Midbrain (tissue), 1 donor: ENCODE data around the gene ARID4B.
"Not testable (repeated sequence)": the region's sequence is repeated elsewhere in the genome, so short reads cannot be mapped to it uniquely, and the experiment has no call there.

Experiments
- DNase-seq: peaks from one replicate; lab custom pipeline; 2025; lab: John Stamatoyannopoulos, UW

Gene ARID4B

DNA sequence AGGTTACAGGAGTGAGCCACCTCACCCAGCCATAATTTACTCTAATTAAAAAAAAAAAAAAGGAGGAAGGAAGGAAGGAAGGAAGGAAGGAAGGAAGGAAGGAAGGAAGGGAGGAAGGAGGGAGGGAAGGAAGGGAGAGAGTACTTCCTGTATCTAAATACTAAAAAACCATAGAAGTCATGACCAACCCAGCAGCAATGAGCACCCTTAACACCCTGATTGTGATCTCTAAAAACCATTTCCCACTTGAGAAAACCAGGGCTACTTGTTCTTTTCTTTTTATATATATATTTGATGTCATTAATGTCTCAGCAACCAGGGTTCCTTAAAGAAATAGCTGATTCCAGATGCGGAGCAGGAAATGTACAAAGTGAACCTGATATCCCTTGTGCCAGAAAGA, 31.2 kb downstream of the ARID4B start:
- DNase-seq, result no peak

GRCh38 chr1:235295902-235296350, 32.1 kb downstream of the ARID4B start:
- no peak for DNase-seq

DNA sequence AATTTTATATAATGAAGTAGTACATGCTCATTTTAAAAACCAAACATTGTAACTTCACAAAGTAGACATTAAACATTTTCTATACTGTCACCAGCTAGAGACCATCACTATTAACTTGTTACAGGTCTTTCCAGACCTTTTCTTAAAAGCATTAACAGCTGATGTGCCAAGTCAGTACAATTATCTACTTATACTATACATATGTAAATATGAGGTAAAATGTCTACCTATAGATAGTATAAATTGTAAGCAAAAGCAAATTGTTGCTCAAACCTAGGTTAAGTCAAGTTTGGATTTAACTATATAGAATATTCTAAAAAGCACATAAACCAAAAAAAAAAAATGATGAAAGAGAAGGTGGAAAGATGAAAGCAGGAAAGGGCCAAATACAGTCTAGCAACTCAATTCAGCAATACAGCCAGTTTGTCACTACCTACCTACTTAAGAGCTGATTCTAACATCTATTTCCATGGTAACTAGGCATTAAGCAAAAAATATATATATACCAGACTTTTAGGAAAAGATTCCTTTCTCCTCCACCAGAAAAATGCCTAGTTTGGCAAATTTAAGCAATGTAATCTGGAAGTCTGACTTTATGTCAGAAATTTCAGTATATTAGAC, 34.5 kb downstream of the ARID4B start:
- DNase-seq, result no peak

GRCh38 chr1:235292790-235293189, 35.2 kb downstream of the ARID4B start:
- DNase-seq, result no peak

GRCh38 chr1:235291599-235292091, 36.3 kb downstream of the ARID4B start:
- DNase-seq, result no peak

DNA sequence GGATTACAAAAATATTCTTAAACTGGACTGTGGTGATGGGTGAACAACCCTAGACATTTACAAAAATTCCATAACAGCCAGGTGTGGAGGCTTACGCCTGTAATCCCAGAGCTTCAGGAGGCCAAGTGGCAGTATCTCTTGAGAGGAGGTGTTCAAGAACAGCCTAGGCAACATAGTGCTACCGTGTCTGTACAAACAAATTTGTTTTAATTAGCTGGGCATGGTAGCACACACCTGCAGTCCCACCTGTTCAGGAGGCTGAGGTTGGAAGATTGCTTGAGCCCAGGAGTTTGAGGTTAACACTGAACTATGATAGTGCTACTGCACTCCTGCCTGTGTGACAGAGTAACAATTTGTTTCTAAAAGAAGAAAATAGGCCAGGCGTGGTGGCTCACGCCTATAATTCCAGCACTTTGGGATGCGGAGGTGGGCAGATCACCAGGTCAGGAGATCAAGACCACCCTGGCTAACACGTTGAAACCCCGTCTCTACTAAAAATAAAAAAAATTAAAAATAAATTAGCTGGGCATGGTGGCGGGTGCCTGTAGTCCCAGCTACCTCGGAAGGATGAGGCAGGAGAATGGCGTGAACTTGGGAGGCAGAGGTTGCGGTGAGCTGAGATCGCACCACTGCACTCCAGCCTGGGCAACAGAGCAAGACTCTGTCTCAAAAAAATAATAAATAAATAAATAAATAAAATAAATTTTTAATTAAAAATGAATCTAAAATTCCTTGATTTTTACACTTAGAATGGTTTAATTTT, 37.1 kb downstream of the ARID4B start:
- no peak for DNase-seq

GRCh38 chr1:235289859-235290739, 37.9 kb downstream of the ARID4B start:
- DNase-seq, result no peak

DNA sequence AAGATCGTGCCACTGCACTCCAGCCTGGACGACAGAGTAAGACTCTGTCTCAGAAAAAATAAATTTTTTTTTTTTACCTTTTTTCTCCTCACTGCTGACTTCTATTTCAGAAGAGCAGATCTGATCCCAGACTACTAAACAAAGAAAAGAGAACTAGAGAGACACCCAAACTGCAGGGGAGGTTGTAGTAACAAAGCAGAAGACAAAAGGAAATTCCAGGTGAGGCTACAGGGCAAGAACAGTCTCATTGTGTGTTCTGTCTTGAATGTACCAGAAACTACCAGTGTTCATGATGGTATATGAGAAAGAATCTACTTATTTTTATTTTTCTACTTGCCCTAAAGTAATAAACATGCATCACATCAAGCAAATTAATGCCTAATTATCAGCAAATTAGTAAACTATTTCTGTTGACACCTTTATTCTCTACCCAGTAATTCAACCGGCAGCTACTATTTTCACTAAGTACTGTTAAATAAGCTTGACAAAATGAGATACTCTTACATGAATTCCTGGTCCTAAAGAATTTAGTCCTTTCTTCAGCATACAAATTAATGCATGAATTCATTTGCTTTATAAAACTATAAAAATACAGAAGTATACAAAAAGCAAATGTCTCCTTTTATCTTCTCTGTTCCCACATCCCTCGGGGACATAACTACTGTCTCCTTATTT, 40.6 kb downstream of the ARID4B start:
- DNase-seq, result no peak

DNA sequence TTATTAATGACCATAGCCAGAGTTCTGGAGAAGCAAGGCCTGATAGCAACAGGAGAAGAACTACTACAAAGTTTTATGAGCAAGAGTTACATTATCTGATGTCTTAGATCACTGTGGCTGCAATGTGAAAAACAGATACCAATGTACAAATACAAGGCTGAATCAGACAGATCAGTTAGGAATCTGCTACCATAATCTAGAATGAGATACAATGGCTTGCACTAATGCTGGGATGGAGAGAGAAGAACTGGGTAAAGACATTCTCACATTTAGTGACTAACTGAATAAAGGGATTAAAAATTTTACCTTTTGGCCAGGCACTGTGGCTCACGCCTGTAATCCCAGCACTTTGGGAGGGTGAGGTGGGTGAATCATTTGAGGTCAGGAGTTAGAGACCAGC, 41.3 kb downstream of the ARID4B start:
- DNase-seq, result no peak

DNA sequence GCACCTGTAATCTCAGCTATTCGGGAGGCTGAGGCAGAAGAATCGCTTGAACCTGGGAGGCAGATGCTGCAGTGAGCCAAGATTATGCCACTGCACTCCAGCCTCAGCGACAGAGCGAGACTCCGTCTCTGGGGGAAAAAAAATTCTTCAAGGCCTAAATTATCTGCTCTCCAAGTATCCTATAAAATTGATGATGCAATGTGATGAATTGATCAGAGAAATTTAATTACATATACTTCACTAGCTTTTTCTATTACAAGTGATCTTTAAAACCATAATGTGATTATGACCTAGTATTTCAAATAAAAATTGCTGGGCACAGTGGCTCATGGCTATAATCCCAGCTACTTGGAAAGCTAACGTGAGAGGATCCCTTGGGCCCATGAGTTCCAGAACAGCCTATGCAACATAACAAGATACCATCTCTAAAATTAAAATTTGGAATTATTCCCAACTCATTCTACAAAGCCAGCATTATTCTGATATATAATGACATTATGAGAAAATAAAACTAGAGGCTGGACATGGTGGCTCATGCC, 43.7 kb downstream of the ARID4B start:
- DNase-seq, result no peak

- not testable (repeated sequence) for DNase-seq
Observed at GRCh38 chr1:235283636-235284035, 44.3 kb downstream of the ARID4B start.

DNA sequence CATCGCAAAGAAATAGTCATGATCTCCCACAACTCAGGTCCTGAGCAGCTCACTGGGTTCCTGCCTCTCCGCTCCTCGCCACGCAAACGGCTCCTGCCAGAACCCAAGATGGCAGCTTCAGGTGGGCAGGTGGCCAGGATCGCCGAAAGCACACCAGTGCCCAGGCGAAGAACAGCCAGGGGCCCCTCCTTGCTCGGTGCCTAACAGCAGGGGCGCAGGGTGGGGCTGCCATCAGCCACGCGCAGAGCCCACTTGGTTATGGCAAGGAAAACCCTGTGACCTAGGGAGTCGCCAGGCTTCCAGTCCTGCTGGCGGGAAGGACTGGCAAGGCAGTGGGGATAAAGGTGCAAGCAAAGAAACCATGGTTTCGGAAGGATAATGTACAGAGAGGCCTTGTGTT, 47.5 kb downstream of the ARID4B start:
- no peak for DNase-seq

- no peak for DNase-seq
Observed at GRCh38 chr1:235279694-235280093, 48.3 kb downstream of the ARID4B start.

DNA sequence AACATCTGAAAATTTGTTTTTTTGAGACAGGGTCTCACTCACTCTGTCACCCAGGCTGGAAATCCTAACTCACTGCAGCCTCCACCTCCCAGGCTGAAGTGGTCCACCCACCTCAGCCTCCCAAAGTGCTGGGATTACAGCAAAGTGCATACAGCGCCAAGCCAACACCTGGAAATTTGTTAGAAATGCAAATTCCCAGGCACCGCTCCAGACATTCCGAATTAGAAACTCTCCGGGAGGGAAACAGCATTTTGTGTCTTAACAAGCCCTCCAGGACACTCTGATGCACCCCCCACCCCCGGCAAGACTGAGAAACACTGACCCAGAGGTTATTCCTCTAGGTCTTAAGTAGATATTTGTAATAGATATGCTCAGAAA, 49.1 kb downstream of the ARID4B start:
- DNase-seq, result no peak

DNA sequence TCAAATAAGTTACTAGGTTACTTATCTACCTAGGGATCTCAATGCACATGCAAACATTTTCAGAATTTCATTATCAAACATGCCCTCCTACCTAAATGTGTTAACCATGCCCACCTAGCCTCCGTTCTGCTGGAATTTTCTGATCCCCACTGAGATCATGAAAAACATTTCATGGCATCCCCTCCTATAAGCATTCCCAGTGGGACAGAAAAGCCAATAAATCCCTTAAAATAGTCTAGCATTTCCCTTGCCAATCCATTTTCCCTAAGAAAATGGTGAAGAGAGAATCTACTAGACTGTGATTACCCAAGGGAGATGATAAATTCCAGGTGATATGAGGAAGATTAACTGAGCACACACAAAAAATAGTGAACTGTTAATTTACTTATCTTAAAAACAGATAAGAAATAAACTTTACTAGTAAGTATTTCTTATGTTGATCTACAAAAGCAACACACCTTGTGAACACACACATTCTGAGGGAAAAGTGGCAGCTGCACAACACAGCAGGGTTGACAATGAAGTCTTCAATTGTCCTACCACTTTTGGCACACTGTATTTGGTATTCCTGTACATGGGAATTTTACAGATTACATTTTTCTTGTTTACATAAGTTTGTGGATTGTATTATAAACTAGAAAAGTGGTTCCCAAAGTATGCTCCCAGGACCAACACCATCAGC, 49.6 kb downstream of the ARID4B start:
- DNase-seq, result no peak

DNA sequence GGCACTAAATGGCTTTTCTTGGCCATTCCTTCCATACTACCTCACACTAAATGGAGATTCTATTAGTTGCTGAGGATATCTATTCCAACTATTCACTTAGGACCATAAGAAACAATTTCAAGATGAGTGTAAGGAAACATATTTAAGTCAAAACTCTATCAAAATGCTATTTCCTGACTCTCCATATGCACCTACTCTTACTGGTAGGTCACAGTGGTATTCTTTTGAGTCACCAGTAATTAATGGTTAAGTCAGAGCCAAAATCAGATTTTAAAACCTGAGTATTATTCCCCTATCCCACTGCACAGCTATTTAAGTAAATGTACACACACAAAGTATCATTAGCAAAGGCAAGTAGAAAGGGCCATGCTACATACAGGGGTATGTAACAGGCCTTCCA, 50.3 kb downstream of the ARID4B start:
- no peak for DNase-seq

- no peak for DNase-seq
Observed at GRCh38 chr1:235275836-235276235, 52.1 kb downstream of the ARID4B start.

DNA sequence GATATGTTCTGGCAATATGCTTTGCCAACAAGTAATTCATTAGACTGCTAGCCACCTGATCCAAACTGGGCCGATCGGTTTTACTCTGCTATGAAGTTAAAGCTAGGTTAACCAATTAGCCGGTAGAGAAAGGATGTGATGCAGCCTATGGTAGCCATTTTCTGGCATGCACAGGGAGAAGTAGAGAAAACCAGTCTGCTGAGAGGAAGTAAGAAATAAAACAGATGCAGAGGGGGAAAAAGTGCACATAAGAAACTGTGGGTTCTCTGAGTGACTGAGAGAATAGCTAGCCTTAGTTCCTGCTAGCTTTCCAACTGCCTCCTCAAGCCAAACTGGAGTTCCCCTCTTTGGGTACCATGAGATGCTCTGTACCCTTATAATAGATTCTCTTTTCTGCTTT, 52.8 kb downstream of the ARID4B start:
- no peak for DNase-seq

- DNase-seq, result no peak
Observed at GRCh38 chr1:235272851-235273250, 55.1 kb downstream of the ARID4B start.

DNA sequence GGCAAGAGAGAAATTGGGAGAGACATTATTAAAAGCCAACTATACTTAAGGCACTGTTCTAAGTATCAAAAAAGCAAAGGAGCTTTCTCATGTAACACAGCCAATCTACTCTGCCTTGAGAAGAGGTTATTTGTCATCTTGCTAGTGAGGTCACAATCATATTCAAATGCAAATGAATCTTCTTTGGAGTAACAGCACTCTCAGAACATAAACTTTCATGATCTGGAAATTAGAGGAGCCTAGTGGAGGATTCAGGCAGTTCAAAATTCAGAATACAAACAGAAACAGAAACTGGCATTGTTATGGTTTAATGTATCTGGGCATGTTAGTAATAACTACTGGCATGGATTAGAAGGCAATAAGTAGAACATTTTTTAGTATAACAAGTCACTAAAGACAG, 57.4 kb downstream of the ARID4B start:
- peak; percentile 20 for DNase-seq

- DNase-seq, result not testable (repeated sequence)
Observed at GRCh38 chr1:235269990-235270389, 58.0 kb downstream of the ARID4B start.
